ENCODE data around the gene COL23A1. TPM values are rescaled to one million over a fixed set of nuclear protein-coding genes. Genes with fewer than 3 reads are reported as not detected.

COL23A1 gene
- total RNA-seq, 1 experiment from 2014 or later: not detected

- H3K27me3 ChIP-seq (replicated peaks; ENCODE audit: insufficient read depth, low read depth, low read length, poor library complexity): no peaks in the 10 kb centered on the region
- no peaks in the 10 kb centered on the region for H3K36me3 ChIP-seq (ENCODE audit: insufficient read depth, low read length, poor library complexity, severe bottlenecking)
- BruUV-seq (replicated peaks): no TSS peak
- DNase-seq (ENCODE audit: low spot score): no peak
- no peaks in the 10 kb centered on the region for H3K9me3 ChIP-seq (ENCODE audit: low read depth, low read length, poor library complexity, severe bottlenecking)
- no peak overlapping the region for H3K27ac ChIP-seq (ENCODE audit: low read depth, low read length, poor library complexity, severe bottlenecking)
- ChIA-PET CTCF (no interaction called here), POLR2A (ENCODE audit: low non-redundant PET) (no interaction called here)
- H3K4me1 ChIP-seq (ENCODE audit: insufficient read depth, low read length, poor library complexity, severe bottlenecking): no peaks in the 10 kb centered on the region
- intact Hi-C loops (cut with micrococcal nuclease; ENCODE audit: unreplicated experiment): no loop called here
- TF ChIP-seq EZH2 (IDR thresholded peaks at IDR 0.05; ENCODE audit: borderline replicate concordance, low read depth, low read length, poor library complexity, severe bottlenecking) (no peak), CTCF (conservative IDR thresholded peaks at IDR 0.05; ENCODE audit: low read depth, low read length) (no peak)
- H3K4me3 ChIP-seq (ENCODE audit: low read depth, low read length, poor library complexity, severe bottlenecking): no peak overlapping the region
These were observed 110.9 kb downstream of the COL23A1 start for GRCh38 chr5:178479261-178479660.

- Histone ChIP-seq H3K27me3 (replicated peaks; ENCODE audit: insufficient read depth, low read depth, low read length, poor library complexity) (no peaks in the 10 kb centered on the region), H3K4me1 (ENCODE audit: insufficient read depth, low read length, poor library complexity, severe bottlenecking) (no peaks in the 10 kb centered on the region), H3K36me3 (ENCODE audit: insufficient read depth, low read length, poor library complexity, severe bottlenecking) (no peaks in the 10 kb centered on the region), H3K27ac (ENCODE audit: low read depth, low read length, poor library complexity, severe bottlenecking) (no peak overlapping the region), H3K9me3 (ENCODE audit: low read depth, low read length, poor library complexity, severe bottlenecking) (no peaks in the 10 kb centered on the region), H3K4me3 (ENCODE audit: low read depth, low read length, poor library complexity, severe bottlenecking) (no peak overlapping the region)
- CTCF ChIA-PET: no interaction called here
- no peak for DNase-seq (ENCODE audit: low spot score)
- intact Hi-C loops (cut with micrococcal nuclease; ENCODE audit: unreplicated experiment): no loop called here
- TF ChIP-seq EZH2 (IDR thresholded peaks at IDR 0.05; ENCODE audit: borderline replicate concordance, low read depth, low read length, poor library complexity, severe bottlenecking): no peak
- no peak for TF ChIP-seq CTCF (conservative IDR thresholded peaks at IDR 0.05; ENCODE audit: low read depth, low read length)
- POLR2A ChIA-PET (ENCODE audit: low non-redundant PET): no interaction called here
- BruUV-seq (replicated peaks): no TSS peak
These were observed 111.8 kb downstream of the COL23A1 start for GRCh38 chr5:178478370-178478769.

DNA sequence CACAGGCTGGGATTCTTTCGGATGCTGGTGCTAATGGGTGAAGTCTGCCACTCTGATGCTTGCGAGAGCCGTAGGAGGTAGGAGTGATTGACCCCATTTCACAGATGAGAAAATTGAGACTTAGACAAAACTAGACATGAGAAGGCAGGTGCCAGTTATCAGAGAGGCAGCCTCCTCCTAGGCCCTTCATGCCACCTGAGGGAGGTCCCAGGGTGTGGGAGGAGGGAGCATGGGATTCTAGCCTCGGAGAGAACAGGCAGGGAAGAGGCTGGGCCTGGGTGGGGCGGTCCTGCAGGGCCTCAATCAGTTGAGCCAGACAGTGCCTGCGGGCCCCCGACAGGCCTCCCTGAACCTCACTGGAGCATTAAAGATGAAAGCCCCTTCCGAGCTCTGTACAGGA lies 112.4 kb downstream of the COL23A1 start:
- Histone ChIP-seq H3K36me3 (ENCODE audit: insufficient read depth, low read length, poor library complexity, severe bottlenecking) (no peaks in the 10 kb centered on the region), H3K9me3 (ENCODE audit: low read depth, low read length, poor library complexity, severe bottlenecking) (no peaks in the 10 kb centered on the region), H3K4me1 (ENCODE audit: insufficient read depth, low read length, poor library complexity, severe bottlenecking) (no peaks in the 10 kb centered on the region), H3K27me3 (replicated peaks; ENCODE audit: insufficient read depth, low read depth, low read length, poor library complexity) (no peaks in the 10 kb centered on the region), H3K27ac (ENCODE audit: low read depth, low read length, poor library complexity, severe bottlenecking) (no peak overlapping the region), H3K4me3 (ENCODE audit: low read depth, low read length, poor library complexity, severe bottlenecking) (no peak overlapping the region)
- no peak for DNase-seq (ENCODE audit: low spot score)
- POLR2A ChIA-PET (ENCODE audit: low non-redundant PET): no interaction called here
- BruUV-seq (replicated peaks): no TSS peak
- intact Hi-C loops (cut with micrococcal nuclease; ENCODE audit: unreplicated experiment): no loop called here
- no peak for TF ChIP-seq CTCF (conservative IDR thresholded peaks at IDR 0.05; ENCODE audit: low read depth, low read length)
- no peak for TF ChIP-seq EZH2 (IDR thresholded peaks at IDR 0.05; ENCODE audit: borderline replicate concordance, low read depth, low read length, poor library complexity, severe bottlenecking)
- CTCF ChIA-PET: no interaction called here
